Measurements from ENCODE around the gene ZEB2. TPM values are rescaled to one million over a fixed set of nuclear protein-coding genes. Genes with fewer than 3 reads are reported as not detected.

Gene ZEB2
- total RNA-seq, 4 donors from 2014 or later, result 12.4 to 149 (median 29.9) TPM

DNA sequence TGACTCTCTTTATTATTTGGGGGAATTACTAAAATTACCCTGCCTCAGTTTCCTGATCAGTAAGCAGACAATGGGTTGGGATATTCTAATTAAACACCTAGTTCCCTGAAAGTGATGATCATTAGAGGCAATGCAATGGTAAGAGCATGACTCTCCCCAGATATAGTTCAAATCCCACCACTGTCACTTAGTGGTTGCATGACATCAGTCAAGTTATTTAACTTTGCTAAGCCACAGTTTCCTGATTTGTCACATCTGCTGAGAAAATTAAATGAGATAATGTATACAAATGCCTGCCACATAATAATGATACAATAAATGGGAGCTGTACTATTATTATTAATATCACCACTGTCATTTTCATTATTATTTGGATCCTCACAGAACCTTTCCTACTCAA lies 29.9 kb downstream of the ZEB2 start:
- Histone ChIP-seq H3K4me1 (no peaks in the 10 kb centered on the region), H3K9me3 (no peaks in the 10 kb centered on the region), H3K27me3 (no peaks in the 10 kb centered on the region), H3K36me3 (no peaks in the 10 kb centered on the region), H3K4me3 (no peak overlapping the region), H3K27ac (peak overlapping the region in 1 of 4 donors; percentile 16)
- TF ChIP-seq, protein P1, sequence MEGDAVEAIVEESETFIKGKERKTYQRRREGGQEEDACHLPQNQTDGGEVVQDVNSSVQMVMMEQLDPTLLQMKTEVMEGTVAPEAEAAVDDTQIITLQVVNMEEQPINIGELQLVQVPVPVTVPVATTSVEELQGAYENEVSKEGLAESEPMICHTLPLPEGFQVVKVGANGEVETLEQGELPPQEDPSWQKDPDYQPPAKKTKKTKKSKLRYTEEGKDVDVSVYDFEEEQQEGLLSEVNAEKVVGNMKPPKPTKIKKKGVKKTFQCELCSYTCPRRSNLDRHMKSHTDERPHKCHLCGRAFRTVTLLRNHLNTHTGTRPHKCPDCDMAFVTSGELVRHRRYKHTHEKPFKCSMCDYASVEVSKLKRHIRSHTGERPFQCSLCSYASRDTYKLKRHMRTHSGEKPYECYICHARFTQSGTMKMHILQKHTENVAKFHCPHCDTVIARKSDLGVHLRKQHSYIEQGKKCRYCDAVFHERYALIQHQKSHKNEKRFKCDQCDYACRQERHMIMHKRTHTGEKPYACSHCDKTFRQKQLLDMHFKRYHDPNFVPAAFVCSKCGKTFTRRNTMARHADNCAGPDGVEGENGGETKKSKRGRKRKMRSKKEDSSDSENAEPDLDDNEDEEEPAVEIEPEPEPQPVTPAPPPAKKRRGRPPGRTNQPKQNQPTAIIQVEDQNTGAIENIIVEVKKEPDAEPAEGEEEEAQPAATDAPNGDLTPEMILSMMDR (IDR thresholded peaks at IDR 0.05), result no peak
- no peak for TF ChIP-seq POLR2A (IDR thresholded peaks at IDR 0.05)
- DNase-seq, result no peak

DNA sequence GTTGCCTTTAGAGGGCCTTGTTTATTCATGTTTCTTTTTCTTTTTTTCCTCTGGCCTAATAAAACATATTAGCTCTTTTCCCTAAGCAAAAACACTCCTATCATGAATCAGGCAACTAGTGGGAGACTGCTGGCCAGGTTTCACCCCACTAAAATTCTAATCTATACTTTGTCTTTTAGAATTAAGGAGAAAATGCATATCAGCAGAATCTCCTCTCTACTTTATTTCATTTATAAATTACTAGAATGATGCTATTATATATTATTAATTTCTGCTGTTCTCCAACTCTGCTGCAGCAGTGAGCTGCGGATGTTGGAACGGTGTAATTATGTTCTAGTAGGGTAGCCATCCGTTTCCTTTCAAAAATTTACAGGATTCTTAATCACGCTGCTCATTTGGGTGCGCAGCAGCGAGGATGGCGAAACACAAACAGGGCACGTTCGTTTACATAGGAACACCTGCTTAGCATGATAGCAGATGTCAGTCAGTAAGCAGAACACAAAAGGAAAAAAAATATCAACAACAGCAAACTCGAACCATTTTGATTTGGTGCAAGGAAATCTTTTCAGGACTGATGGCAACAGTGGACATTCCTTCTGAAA lies 30.5 kb downstream of the ZEB2 start:
- DNase-seq, result no peak
- peaks cover 0 to 6% (median 0%) of the 10 kb centered on the region in 4 donors for H3K4me1 ChIP-seq
- no peaks in the 10 kb centered on the region for H3K9me3 ChIP-seq
- peak overlapping the region in 1 of 4 donors; percentile 16 for H3K27ac ChIP-seq
- H3K4me3 ChIP-seq, result no peak overlapping the region
- no peak for TF ChIP-seq POLR2A (IDR thresholded peaks at IDR 0.05)
- TF ChIP-seq, protein P1 (IDR thresholded peaks at IDR 0.05), result no peak
- no peaks in the 10 kb centered on the region for H3K27me3 ChIP-seq
- H3K36me3 ChIP-seq, result no peaks in the 10 kb centered on the region

DNA sequence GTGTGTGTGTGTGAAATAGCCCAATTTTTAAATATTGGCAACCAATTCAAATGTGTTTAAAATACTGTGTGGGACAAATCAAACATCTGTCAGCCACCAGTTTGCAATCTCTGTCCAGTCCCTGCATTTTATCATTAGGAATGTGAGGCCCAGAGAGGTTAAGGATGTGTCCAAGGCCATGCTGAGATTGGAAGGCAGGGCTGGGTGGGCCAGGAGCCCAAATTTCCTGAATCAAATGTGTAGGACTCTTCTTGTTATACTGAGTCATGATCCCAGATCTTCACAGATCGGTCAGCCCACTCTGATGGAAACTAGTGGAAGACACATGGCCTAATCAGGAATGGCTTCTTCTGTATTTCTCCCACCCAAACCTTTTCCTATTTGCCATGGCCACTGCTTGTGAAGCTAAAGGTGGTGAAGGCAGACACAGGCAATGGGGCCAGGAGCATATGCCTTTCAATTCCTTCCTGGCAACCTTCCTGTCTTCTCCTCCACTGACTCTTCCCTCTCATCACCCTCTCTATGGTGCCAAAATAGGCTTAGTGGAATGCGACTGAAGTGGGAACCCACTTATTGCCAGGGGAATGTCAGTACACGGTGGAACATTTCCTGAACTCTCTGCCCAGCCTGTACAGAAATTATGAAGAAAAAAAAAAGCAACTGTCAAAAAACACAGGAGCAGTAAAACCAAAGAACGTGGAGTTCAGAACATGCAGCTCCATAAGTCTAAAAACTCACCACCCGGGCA lies 35.5 kb downstream of the ZEB2 start:
- Histone ChIP-seq H3K27ac (peak overlapping the region in 1 of 4 donors; percentile 1), H3K4me1 (peaks cover 0 to 8% (median 2%) of the 10 kb centered on the region in 4 donors), H3K4me3 (no peak overlapping the region), H3K27me3 (no peaks in the 10 kb centered on the region), H3K36me3 (no peaks in the 10 kb centered on the region), H3K9me3 (no peaks in the 10 kb centered on the region)
- no peak for DNase-seq
- TF ChIP-seq, protein P1 (IDR thresholded peaks at IDR 0.05), result no peak
- no peak for TF ChIP-seq POLR2A (IDR thresholded peaks at IDR 0.05)

DNA sequence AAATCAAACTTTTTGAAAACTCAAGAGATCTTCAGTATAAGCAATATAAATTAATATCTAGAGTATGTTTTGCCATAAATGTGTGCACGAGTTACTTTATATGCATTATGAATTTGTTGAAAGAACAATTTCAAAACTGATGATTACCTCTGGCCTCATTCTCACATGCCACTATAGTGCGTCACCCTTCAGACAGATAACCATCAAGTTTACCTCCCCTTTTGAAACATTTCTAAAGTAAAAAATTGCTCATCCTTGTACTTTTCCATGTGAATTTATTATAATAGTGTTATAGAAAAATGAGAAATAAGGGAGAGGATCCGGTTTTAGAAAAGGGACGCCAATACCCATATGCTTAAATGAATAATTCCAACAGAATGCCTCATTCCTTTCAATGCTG lies 38.3 kb downstream of the ZEB2 start:
- no peak for DNase-seq
- no peak overlapping the region for H3K27ac ChIP-seq
- H3K4me3 ChIP-seq, result no peak overlapping the region
- H3K9me3 ChIP-seq, result no peaks in the 10 kb centered on the region
- no peaks in the 10 kb centered on the region for H3K36me3 ChIP-seq
- peaks cover 0 to 8% (median 2%) of the 10 kb centered on the region in 4 donors for H3K4me1 ChIP-seq
- TF ChIP-seq POLR2A (IDR thresholded peaks at IDR 0.05), result no peak
- TF ChIP-seq, protein P1 (IDR thresholded peaks at IDR 0.05), result no peak
- no peaks in the 10 kb centered on the region for H3K27me3 ChIP-seq

DNA sequence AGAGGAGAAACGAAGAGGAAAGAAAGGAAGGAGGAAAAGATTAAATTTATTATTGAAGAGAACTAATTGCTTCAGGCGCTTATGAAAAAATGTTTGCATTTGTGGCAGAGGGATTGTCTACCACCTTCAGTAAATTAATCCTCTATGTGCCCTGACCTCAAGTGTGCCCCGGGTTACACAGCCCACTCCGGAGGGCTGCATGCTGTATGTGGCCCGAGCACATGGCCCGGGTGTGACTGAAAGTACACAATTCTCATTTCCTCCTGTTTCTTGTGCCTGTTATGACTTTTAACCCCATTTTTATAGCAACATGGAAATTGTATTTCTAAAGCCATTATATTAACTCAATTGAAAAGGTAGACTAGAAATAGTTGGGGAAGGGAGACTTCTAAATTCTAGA lies 38.8 kb downstream of the ZEB2 start:
- H3K4me1 ChIP-seq, result peaks cover 0 to 8% (median 2%) of the 10 kb centered on the region in 4 donors
- no peaks in the 10 kb centered on the region for H3K9me3 ChIP-seq
- TF ChIP-seq POLR2A (IDR thresholded peaks at IDR 0.05), result no peak
- TF ChIP-seq, protein P1 (IDR thresholded peaks at IDR 0.05), result no peak
- no peaks in the 10 kb centered on the region for H3K27me3 ChIP-seq
- H3K27ac ChIP-seq, result no peak overlapping the region
- H3K36me3 ChIP-seq, result no peaks in the 10 kb centered on the region
- no peak overlapping the region for H3K4me3 ChIP-seq
- DNase-seq, result no peak
